NCI-H446 (cell line): ENCODE results near the gene MAP2K6.

Source experiments
- DNase-seq, 2 experiments: peaks; one replicate each; lab custom pipeline; 2025; lab: John Stamatoyannopoulos, UW

The MAP2K6 gene

GRCh38 chr17:69535016-69535570 lies 120.6 kb downstream of the MAP2K6 start:
- no peak for DNase-seq

- no peak for DNase-seq
Observed at GRCh38 chr17:69538795-69539194, 124.3 kb downstream of the MAP2K6 start.

- no peak for DNase-seq
Observed at GRCh38 chr17:69539274-69539673, 124.8 kb downstream of the MAP2K6 start.

GRCh38 chr17:69539781-69540319 lies 125.4 kb downstream of the MAP2K6 start:
- no peak for DNase-seq

- DNase-seq, result no peak
Observed at GRCh38 chr17:69540356-69540755, 125.9 kb downstream of the MAP2K6 start.

GRCh38 chr17:69547230-69547629 lies 132.7 kb downstream of the MAP2K6 start:
- no peak for DNase-seq

GRCh38 chr17:69547947-69548346 lies 133.4 kb downstream of the MAP2K6 start:
- DNase-seq, result no peak

- no peak for DNase-seq
Observed at GRCh38 chr17:69551212-69552010, 136.9 kb downstream of the MAP2K6 start.

GRCh38 chr17:69552986-69553667 lies 138.6 kb downstream of the MAP2K6 start:
- no peak for DNase-seq

- DNase-seq, result no peak
Observed at GRCh38 chr17:69555056-69555455, 140.6 kb downstream of the MAP2K6 start.

GRCh38 chr17:69557339-69557738 lies 142.8 kb downstream of the MAP2K6 start:
- no peak for DNase-seq

GRCh38 chr17:69558796-69559195 lies 144.3 kb downstream of the MAP2K6 start:
- no peak for DNase-seq

- no peak for DNase-seq
Observed at GRCh38 chr17:69560987-69561441, 146.5 kb downstream of the MAP2K6 start.

- no peak for DNase-seq
Observed at GRCh38 chr17:69561462-69561861, 147.0 kb downstream of the MAP2K6 start.

GRCh38 chr17:69565447-69565846 lies 150.9 kb downstream of the MAP2K6 start:
- DNase-seq, result no peak

GRCh38 chr17:69567130-69567529 lies 152.6 kb downstream of the MAP2K6 start:
- no peak for DNase-seq

GRCh38 chr17:69572747-69573146 lies 158.2 kb downstream of the MAP2K6 start:
- DNase-seq, result no peak

- no peak for DNase-seq
Observed at GRCh38 chr17:69573396-69573795, 158.9 kb downstream of the MAP2K6 start.

GRCh38 chr17:69574257-69575197 lies 160.0 kb downstream of the MAP2K6 start:
- no peak for DNase-seq

- DNase-seq, result peak; percentile 46 to 86
Observed at GRCh38 chr17:69575346-69575761, 160.9 kb downstream of the MAP2K6 start.

- DNase-seq, result no peak
Observed at GRCh38 chr17:69577098-69577497, 162.6 kb downstream of the MAP2K6 start.
